GM10266 (cell line): Measurements from ENCODE around the gene GPR137B.
A peak's percentile ranks its signal among the peaks of the same experiment; 100 is the strongest.
"Not testable (repeated sequence)": the region's sequence is repeated elsewhere in the genome, so short reads cannot be mapped to it uniquely, and the experiment has no call there.

Source experiments
- DNase-seq: peaks from one replicate; pipeline ENCODE4 v3.0.0; 2012; ENCODE audit errors: extremely low spot score
- TF ChIP-seq, protein P1 (sequence below): IDR thresholded peaks from 2 replicates; pipeline ENCODE4 v1.5.1; 2012; ENCODE audit warnings: mild to moderate bottlenecking, low read depth; ENCODE audit not compliant: control insufficient read depth, insufficient read depth; ENCODE audit errors: missing control alignments

GPR137B gene, protein sequence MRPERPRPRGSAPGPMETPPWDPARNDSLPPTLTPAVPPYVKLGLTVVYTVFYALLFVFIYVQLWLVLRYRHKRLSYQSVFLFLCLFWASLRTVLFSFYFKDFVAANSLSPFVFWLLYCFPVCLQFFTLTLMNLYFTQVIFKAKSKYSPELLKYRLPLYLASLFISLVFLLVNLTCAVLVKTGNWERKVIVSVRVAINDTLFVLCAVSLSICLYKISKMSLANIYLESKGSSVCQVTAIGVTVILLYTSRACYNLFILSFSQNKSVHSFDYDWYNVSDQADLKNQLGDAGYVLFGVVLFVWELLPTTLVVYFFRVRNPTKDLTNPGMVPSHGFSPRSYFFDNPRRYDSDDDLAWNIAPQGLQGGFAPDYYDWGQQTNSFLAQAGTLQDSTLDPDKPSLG

DNA sequence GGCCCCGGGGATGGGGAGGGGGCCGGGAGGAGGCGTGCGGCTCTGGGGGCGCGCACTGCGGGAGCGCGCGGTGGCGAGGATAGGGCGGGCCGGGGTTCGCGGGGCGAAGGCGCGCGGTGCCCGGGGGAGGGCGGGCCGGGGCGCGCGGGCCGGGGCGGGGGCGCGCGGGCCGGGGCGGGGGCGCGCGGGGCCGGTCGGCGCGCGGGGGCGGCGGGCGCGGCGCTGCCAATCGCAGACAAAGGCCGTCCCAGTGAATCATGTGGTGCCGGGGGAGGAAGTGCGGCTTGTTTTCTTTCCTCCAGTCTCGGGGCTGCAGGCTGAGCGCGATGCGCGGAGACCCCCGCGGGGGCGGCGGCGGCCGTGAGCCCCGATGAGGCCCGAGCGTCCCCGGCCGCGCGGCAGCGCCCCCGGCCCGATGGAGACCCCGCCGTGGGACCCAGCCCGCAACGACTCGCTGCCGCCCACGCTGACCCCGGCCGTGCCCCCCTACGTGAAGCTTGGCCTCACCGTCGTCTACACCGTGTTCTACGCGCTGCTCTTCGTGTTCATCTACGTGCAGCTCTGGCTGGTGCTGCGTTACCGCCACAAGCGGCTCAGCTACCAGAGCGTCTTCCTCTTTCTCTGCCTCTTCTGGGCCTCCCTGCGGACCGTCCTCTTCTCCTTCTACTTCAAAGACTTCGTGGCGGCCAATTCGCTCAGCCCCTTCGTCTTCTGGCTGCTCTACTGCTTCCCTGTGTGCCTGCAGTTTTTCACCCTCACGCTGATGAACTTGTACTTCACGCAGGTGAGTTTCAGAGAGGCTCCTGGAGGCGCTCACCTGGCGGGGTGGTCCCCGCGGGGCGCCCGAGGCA is at the start of gene GPR137B:
Gene GPR137B (plus strand): TSS at position 287 of the 851 bp plus-strand sequence. CDS start 84 bp downstream, at position 371.
- TF ChIP-seq, protein P1, sequence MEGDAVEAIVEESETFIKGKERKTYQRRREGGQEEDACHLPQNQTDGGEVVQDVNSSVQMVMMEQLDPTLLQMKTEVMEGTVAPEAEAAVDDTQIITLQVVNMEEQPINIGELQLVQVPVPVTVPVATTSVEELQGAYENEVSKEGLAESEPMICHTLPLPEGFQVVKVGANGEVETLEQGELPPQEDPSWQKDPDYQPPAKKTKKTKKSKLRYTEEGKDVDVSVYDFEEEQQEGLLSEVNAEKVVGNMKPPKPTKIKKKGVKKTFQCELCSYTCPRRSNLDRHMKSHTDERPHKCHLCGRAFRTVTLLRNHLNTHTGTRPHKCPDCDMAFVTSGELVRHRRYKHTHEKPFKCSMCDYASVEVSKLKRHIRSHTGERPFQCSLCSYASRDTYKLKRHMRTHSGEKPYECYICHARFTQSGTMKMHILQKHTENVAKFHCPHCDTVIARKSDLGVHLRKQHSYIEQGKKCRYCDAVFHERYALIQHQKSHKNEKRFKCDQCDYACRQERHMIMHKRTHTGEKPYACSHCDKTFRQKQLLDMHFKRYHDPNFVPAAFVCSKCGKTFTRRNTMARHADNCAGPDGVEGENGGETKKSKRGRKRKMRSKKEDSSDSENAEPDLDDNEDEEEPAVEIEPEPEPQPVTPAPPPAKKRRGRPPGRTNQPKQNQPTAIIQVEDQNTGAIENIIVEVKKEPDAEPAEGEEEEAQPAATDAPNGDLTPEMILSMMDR: no peak
- peak; percentile 94 for DNase-seq

DNA sequence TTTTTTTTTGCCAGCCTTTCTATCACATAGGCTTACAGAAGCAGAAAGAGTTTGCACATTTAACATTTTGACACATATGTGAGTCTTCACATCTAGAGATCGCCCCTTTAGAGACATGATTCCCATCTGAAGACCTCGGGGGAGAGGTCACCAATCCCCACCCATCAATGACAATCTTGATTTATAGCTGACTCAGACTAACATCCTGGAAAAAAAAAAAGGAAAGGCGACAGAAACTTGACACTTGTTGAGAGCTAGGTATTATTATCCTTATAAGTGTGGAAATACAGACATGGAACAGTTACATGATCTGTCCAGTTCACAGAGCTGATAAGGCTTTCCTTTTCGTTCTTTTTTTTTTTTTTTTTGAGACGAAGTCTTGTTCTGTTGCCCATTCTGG is 49.4 kb upstream of the GPR137B start:
- TF ChIP-seq, protein P1: no peak
- DNase-seq: no peak

DNA sequence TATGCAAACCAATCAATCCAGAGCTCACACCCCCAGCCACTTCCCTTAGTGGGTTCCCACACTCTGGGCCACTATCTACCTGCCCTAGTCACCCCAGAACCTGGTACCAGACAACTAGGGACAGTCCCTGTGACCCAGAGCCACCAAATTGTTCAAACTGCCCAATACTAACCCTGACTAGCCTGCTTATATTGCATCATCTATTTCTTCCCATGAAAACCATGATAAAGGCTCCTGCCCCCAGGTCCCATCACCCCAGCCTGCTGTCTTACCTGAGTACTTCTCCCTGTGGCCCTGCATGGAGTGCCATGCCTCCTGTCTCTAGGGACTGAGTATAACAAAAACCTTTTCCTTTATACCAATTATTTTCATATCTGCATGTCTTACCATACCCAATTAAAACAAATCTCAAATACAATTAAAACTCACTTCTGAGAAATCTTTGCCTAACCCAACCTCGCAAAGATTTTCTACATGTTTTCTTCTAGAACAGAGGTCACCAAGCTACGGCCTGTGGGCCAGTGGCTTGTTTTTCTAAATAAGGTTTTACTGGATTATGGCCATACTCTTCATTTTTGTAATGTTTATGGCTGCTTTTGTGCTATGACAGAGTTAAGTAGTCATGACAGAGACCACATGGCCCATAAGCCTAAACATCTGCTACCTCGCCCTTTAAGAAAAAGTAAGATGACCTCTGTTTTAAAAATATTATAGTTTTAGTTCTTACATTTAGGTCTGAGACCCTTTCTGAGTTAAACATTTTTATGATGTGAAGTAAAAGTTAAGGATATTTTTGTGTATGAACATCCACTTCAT is 46.4 kb upstream of the GPR137B start:
- TF ChIP-seq, protein P1: no peak
- no peak for DNase-seq

DNA sequence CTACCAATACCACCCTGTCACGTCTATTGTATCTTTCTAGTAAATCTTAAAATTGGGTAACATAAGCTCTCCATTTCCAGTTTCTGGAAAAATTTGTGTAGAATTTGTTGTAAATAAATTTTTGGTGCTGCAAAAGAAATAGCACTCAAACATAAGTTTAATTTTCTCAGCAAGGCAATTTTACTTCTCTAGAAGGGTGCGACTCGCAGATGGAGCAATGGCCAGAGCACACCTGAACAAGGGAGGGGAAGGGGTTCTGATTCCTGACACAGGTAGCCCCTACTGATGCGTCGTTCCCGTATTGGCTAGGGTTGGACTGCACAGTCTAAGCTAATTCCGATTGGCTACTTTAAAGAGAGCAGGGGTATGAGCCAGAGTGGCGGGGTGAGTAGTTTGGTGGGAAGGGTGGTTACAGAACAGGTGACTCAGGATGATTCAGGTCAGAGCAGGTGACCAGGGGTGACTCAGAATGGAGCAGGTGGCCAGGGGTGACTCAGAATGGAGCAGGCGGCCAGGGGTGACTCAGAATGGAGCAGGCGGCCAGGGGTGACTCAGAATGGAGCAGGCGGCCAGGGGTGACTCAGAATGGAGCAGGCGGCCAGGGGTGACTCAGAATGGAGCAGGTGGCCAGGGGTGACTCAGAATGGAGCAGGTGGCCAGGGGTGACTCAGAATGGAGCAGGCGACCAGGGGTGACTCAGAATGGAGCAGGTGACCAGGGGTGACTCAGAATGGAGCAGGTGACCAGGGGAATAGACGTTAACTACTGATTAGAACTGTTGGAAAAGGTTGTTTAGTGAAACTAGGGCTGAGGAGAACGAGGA is 45.5 kb upstream of the GPR137B start:
- DNase-seq: not testable (repeated sequence)

DNA sequence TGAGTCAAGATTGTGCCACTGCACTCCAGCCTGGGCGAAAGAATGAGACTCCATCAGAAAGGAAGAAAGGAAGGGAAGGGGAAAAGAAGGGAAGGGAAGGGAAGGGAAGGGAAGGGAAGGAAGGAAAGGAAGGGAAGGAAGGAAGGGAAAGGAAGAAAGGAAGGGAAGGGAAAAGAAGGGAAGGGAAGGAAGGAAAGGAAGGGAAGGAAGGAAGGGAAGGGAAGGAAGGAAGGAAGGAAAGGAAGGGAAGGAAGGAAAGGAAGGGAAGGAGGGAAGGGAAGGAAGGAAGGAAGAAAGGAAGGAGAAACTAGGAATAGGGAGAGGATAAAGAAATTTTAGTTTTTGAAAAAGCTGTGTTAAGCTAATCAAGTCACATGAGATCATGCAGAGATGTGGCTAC is 44.1 kb upstream of the GPR137B start:
- no peak for DNase-seq
- TF ChIP-seq, protein P1: no peak

DNA sequence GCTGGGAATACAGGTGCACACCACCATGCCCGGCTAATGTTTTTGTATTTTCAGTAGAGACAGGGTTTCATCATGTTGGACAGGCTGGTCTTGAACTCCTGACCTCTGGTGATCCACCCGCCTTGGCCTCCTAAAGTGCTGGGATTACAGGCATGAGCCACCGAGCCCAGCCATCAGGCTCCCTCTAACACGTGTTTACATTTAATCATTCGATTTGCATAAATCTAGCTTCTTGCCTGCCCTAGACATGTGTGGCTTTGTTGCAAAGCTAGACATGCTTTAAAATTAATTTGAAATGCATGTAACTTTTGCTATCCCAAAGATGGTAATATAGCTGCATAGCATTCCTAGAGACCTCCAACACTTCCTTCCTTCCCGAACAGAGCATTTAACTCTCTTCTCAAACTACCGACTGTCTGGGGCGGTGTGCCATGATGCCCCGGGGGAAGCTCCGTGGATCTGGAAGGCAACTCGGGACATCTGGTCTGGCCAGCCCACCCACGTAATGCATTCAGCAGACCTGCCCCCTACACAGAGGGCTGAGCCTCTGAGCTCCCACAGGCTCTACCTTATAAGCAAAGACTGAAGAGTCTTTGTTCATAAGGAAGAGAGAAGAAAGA is 42.9 kb upstream of the GPR137B start:
- TF ChIP-seq, protein P1: no peak
- no peak for DNase-seq
